AG10803 (cell line): ENCODE measurements around the gene C1GALT1.

Experiments used
- DNase-seq: peaks from one replicate; pipeline ENCODE4 v3.0.0; 2010; ENCODE audit warnings: low read depth
- H3K4me3 ChIP-seq: 2 replicates; pipeline ENCODE4 v1.5.1; 2011; ENCODE audit warnings: mild to moderate bottlenecking, low read length, control low read depth
- TF ChIP-seq, protein P1 (sequence below): conservative IDR thresholded peaks from 2 replicates; pipeline ENCODE4 v1.5.1; 2011; ENCODE audit warnings: mild to moderate bottlenecking, low read length, control low read depth, inconsistent platforms

Gene C1GALT1

DNA sequence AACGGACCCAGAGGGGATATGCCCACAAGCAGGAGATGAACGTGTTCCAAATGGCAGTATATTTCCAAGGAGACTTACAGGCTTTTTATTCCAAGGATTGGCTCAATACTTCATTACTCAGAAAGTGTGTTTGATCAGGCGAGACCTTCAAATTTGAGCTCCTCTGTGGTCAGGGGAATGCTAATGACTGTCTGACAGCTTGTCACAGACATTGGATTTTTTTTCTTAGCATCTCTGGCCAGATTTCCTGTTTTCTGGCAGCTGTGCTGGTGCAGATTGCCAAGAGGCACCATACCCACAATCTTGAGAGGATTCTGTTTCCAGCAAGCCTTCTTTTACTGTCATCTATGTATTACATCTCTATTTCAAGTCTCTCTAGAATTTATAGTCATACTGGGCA is 93.8 kb downstream of the C1GALT1 start:
- TF ChIP-seq, protein P1, sequence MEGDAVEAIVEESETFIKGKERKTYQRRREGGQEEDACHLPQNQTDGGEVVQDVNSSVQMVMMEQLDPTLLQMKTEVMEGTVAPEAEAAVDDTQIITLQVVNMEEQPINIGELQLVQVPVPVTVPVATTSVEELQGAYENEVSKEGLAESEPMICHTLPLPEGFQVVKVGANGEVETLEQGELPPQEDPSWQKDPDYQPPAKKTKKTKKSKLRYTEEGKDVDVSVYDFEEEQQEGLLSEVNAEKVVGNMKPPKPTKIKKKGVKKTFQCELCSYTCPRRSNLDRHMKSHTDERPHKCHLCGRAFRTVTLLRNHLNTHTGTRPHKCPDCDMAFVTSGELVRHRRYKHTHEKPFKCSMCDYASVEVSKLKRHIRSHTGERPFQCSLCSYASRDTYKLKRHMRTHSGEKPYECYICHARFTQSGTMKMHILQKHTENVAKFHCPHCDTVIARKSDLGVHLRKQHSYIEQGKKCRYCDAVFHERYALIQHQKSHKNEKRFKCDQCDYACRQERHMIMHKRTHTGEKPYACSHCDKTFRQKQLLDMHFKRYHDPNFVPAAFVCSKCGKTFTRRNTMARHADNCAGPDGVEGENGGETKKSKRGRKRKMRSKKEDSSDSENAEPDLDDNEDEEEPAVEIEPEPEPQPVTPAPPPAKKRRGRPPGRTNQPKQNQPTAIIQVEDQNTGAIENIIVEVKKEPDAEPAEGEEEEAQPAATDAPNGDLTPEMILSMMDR = no peak
- no peak for DNase-seq
- H3K4me3 ChIP-seq = no peak overlapping the region

GRCh38 chr7:7290429-7291122 is 108.2 kb downstream of the C1GALT1 start:
- H3K4me3 ChIP-seq = no peak overlapping the region
- TF ChIP-seq, protein P1 = no peak
- no peak for DNase-seq

DNA sequence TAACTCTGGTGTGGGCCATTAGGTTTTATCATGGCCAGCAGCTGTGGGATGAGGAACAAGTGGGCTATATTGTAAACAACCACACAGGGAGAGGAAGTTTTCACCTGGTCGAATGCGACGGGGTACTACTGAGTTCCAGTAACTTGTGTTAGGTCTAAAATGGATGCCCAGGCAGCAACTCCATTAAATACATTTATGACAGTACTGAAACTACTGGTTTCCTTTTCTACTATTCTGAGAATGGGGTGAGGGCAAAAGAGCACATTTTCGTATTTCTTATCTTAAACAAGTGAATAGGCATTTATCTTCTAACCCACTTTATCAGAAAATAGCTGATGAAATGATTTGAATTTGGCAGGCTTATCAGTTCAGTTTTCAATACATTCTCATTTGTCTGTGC is 109.7 kb downstream of the C1GALT1 start:
- no peak overlapping the region for H3K4me3 ChIP-seq
- TF ChIP-seq, protein P1 = no peak
- no peak for DNase-seq

DNA sequence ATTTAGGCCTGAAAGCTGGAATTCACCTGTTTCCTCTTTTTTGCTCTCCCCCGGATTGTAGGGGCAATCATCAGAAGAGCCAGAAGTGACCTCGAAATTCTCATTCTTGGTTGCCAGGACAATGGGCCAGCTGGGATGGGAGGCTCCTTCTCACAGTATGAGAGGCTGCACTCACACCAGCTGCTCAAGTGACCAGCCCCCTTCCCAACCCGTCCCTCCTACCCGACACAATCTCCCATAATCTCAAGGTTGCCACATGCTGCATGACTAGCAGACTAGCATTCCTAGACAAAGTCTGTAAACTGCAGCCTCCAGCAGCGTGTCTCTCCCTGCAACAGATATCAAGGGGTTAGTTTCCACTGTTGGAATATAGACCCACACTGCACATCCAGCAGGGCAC is 110.3 kb downstream of the C1GALT1 start:
- TF ChIP-seq, protein P1 = no peak
- no peak overlapping the region for H3K4me3 ChIP-seq
- no peak for DNase-seq

- TF ChIP-seq, protein P1 = no peak
- H3K4me3 ChIP-seq = no peak overlapping the region
- DNase-seq = no peak
These were observed 110.7 kb downstream of the C1GALT1 start for GRCh38 chr7:7293092-7293491.

- TF ChIP-seq, protein P1 = no peak
- no peak for DNase-seq
- no peak overlapping the region for H3K4me3 ChIP-seq
These were observed 112.6 kb downstream of the C1GALT1 start for GRCh38 chr7:7294911-7295310.
